ENCODE data around the gene CEACAM16.
A peak's percentile ranks its signal among the peaks of the same experiment; 100 is the strongest.

The CEACAM16 gene

DNA sequence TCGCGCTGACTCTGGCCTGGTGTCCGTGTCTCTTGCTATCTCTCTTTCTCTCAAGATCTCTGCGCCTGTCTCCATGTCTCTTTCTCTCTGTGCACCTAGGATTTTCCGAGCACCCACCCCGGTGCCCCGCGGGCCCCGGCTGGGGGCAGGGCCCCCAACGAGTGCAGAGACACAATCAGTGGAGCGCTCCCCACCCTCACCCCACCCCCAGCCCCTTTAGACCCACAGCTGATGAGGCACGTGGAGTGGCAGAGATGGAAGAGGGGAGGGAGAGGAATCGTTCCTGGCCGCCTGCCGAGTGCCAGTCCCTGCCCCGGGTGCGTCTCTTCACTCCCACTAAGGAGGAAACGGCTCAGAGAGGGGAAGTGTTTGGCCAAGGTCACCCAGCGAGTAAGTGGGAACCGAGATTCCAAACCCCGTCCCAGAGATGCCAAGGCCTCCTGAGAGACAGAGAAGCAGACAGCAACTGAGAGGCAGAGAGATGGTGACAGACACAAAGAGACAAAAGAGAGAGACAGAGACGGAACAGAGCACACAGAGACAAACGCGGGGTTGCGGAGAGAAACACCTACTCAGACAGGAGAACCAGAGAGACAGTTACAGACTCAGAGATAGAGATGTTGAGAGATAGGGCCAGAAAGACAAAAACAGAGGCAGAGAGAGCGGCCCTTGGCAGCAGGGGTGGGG is 48.9 kb downstream of the CEACAM16 start:
- peak; percentile 73 for DNase-seq

DNA sequence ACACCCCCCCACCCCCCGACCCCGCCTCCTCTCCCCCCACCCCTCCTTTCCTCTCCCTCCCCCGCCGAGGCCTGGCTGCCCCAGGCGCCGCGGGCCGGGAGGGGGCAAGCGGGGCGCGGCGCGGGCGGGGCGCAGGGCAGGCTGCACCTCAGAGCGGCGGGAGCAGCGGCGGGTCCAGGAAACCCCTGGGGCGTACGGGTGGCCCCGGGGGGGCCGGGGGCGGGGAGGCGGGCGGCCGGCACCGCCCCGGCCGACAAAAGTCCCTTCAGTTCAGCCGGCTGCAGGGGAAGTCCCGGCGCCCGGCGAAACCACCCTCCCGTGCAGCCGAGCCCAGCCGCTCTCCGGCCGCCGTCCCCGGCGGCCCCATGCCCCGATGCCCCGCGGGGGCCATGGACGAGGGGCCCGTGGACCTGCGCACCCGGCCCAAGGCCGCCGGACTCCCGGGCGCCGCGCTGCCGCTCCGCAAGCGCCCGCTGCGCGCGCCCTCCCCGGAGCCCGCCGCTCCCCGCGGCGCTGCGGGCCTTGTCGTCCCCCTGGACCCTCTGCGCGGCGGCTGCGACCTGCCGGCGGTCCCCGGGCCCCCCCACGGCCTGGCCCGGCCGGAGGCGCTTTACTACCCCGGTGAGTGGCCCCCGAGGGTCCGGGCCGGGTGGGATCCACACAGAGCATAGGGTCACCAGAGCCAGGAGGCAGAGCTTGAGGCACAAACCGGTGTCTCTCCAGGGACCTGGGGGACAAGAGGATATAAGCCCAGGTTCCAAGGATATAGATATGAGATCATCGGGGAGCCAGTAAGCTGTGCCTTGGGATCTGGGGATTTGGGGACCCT is 49.7 kb downstream of the CEACAM16 start, which contains the start of gene BCL3:
BCL3 (plus strand) TSS at position 283 of the 829 bp plus-strand sequence; CDS start at position 366, 83 bp downstream.
- DNase-seq, result no peak

DNA sequence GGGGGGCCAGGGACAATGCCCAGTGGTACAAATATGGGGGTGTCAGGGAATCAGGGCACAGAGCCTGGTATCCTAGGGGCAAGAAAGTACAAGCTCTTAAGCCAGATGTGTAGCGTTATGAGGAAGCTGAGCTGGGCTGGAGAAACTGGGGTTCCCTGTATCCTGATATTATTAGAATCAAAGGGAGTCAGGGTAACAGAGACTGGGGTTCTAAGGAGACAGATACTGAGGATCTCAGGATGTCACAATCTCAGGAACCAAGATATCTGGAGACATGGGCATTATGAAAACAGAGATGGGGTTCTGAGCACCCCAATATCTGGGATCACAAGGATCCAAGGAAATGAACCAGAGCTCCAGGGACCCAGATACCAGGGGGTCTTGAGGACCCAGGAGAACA is 50.3 kb downstream of the CEACAM16 start:
- no peak for DNase-seq

GRCh38 chr19:44749994-44750393 is 51.0 kb downstream of the CEACAM16 start:
- no peak for DNase-seq

DNA sequence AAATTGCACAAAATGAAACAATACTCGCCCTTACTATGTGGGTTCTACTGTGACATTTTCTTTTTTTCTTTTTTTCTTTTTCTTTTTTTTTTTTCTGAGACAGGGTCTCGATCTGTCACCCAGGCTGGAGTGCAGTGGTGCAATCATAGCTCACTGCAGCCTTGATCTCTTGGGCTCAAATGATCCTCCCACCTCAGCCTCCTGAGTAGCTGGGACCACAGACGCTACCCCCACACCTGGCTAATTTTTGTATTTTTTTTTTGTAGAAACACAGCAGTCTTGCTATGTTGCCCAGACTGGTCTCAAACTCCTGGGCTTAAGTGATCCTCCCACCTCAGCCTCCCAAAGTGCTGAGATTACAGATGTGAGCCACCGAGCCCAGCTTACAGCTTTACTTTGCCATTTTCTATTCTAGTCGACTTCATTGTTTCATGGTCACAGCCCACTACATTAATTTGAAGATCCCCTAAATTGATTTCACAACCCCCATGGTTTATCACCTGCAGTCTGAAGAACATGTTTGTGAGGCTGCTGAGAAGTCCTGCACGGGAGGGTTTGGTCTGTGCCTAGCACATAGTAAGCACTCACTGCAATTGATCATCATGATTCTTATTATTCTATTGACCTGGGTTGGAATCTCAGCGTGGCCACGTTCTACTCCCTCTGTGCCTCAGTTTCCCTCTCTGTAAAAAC is 53.3 kb downstream of the CEACAM16 start:
- no peak for DNase-seq

- DNase-seq, result peak; percentile 92
Observed at GRCh38 chr19:44752816-44753625, 54.1 kb downstream of the CEACAM16 start.

GRCh38 chr19:44753626-44753931 is 54.6 kb downstream of the CEACAM16 start:
- no peak for DNase-seq

- peak; percentile 78 for DNase-seq
Observed at GRCh38 chr19:44753932-44754749, 55.2 kb downstream of the CEACAM16 start.

DNA sequence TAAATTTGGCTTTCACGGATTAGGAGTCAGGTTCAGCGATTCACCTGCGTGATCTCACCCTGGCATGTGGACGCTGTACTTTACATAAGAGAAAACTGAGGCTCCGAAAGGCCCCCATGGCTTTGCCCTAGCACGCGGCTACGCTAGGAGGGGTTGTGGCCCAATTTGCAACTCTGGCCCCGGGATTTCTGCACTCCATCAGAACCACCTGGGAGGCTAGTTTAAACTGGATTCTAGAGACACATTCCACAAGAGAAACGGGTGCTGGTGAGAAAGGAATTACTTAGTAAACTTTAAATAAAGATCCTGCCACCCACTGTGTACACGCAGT is 55.8 kb downstream of the CEACAM16 start:
- no peak for DNase-seq

- no peak for DNase-seq
Observed at GRCh38 chr19:44755219-44755618, 56.3 kb downstream of the CEACAM16 start.

DNA sequence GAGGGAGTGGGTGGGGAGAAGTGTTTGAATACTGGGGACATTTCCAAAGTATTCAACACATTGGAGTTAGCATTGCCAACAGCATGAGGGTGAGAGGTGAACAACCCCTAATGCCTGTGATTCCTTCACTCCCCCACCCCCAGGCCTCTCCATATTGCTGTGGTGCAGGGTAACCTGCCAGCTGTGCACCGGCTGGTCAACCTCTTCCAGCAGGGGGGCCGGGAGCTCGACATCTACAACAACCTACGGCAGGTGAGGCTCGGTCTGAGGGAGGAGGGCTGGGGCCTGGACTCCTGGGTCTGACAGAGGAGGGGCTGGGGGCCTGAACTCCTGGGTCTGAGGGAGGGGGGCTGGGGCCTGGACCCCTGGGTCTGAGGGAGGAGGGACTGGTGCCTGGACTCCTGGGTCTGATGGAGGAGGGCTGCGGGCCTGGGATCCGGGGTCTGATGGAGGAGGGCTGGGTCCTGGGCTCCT is 57.2 kb downstream of the CEACAM16 start:
- no peak for DNase-seq

GRCh38 chr19:44757057-44757734 is 58.2 kb downstream of the CEACAM16 start:
- peak; percentile 81 for DNase-seq

DNA sequence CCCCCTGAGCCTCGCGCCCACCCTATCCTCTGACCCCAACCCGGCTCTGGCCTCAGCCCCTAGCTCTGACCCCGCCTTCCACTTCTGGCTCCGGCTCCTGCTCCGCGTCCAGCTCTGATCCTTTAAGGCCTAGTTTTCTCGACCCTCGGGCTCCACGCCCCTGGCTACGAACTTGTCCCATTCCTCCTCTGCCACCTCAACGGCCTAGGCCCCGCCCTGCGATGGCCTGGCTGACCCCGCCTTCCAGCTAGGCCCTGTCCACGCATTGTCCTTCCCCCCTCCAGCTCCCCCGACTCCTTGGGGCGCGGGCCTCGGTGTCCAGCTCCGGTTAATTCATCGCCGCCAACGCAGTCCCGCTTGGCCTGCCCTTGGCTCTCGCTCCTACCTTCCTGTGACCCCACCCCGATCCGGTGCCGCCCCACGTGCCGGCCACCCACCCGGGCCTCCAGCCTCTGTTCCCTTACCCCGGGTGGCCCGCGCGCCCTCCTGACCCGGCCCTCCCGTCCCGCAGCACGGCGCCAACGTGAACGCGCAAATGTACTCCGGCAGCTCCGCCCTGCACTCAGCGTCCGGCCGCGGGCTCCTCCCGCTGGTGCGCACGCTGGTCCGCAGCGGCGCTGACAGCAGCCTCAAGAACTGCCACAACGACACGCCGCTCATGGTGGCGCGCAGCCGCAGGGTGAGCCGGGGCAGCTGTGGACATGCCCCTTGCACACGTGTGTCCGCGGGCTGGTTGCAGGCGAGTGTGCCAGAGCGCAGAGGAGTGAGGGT is 59.0 kb downstream of the CEACAM16 start:
- DNase-seq, result peak; percentile 90

DNA sequence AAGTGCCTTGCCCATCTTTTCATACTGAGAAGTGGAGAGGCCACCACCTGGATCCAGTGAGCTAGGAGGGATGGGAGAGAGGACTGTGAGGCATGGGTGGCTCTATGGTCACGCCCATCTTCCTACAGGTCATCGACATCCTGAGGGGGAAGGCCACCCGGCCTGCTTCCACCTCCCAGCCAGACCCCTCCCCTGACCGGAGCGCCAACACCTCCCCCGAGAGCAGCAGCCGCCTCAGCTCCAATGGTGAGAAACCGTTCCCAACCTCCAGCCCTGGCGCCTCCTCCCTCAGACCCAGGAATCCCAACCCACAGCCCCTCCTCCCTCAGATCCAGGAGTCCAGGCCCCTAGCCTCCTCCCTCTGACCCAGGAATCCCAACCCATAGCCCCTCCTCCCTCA is 59.6 kb downstream of the CEACAM16 start:
- DNase-seq, result peak; percentile 74

- no peak for DNase-seq
Observed at GRCh38 chr19:44759083-44759804, 60.3 kb downstream of the CEACAM16 start.

Measured in islet precursor cell (in vitro differentiated cells).